Right lung (tissue), 5 donors: Measurements from ENCODE around the gene GALNT18. TPM values are rescaled to one million over a fixed set of nuclear protein-coding genes. Genes with fewer than 3 reads are reported as not detected.

Experiments used
- DNase-seq, 2 donors: peaks; one replicate each; pipeline ENCODE4 v3.0.0-alpha.2; 2013
- polyA plus RNA-seq, 5 donors: library from polyadenylated mRNA; unstranded; fragments of 120-200 nt; gene quantifications; one replicate each; pipeline versions ENCODE4 v1.2.1 to v1.2.3, GENCODE V29; 2013; ENCODE audit warnings: inconsistent platforms in 1 of 5, low replicate concordance in 1 of 5; ENCODE audit not compliant: insufficient read length in 5 of 5, insufficient read depth in 1 of 5

GALNT18 gene
- polyA plus RNA-seq, 5 donors = 18.0 to 26.8 (median 20.7) TPM

DNA sequence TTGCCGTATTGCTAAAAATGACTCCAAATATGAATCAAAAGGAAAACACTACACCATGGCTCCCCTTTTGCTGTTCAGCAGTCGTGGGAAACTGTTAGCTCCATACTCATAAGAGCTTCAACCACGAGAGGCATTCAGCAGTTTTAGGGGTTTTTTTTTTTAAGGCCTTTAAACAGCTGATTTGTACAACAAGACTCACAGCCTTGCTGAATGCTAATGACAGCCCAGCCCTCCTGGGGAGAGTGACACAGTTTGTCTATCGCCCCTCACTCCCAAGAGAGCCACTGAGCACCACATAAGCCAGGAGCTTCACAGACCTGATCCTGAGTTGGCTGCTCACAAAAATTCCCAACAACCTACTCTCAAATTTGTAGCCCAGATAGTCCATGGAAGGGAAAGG lies 32.4 kb downstream of the GALNT18 start:
- no peak for DNase-seq

GRCh38 chr11:11588891-11589290 lies 32.9 kb downstream of the GALNT18 start:
- DNase-seq = no peak

DNA sequence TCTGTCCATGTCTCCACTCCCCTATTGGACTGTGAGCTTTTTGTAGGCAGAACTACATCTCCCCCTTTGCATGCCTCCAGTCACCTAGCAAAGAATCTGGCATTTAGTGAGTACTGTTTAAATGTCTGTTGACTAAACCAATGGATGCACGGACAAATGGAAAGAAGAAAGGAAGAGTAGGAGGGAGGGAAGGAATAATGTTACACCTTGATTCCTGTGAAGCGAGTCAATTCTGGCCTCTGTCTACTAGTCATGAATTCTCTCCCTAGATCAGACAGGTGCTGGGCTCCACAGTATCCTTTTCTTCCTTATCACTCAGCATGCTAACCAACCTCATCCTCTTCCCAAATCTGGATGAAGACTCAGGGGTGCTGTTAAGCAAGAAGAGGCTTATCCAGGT lies 33.6 kb downstream of the GALNT18 start:
- no peak for DNase-seq

- DNase-seq = no peak
Observed at GRCh38 chr11:11587122-11587521, 34.7 kb downstream of the GALNT18 start.

DNA sequence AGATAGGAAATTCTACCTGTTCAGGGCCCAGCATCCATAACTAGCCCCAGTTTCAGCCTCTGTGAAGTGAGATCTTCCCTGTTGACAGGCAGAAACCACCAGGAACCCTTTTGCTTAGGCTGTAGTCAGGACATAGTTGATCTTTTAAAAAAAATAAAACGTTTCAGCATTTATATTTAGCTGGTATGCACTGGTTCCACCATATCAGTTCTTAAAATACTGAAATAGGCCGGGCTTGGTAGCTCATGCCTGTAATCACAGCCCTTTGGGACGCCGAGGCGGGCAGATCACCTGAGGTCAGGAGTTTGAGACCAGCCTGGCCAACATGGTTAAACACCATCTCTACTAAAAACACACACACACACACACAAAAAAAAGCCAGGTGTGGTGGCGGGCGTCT lies 35.3 kb downstream of the GALNT18 start:
- no peak for DNase-seq

DNA sequence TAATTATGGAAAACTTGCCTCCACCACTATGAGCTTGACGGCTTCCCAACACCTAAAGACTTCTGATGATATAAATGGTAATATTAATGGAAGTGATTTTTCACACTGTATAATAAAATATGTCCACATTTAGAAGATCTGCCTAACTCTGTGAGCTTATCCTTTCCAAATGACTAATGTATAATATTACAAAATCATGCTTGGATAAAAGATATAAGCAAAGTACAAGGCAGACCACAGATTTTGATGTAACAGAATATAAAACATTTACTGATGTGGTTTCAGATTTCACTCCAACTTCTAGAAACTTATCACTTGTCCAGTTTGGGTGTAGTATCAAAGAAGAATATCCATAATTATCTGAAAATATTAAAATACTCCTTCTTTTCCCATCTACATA lies 36.9 kb downstream of the GALNT18 start:
- no peak for DNase-seq

GRCh38 chr11:11584530-11584810 lies 37.3 kb downstream of the GALNT18 start:
- DNase-seq = no peak

- DNase-seq = no peak
Observed at GRCh38 chr11:11583801-11584529, 37.8 kb downstream of the GALNT18 start.

DNA sequence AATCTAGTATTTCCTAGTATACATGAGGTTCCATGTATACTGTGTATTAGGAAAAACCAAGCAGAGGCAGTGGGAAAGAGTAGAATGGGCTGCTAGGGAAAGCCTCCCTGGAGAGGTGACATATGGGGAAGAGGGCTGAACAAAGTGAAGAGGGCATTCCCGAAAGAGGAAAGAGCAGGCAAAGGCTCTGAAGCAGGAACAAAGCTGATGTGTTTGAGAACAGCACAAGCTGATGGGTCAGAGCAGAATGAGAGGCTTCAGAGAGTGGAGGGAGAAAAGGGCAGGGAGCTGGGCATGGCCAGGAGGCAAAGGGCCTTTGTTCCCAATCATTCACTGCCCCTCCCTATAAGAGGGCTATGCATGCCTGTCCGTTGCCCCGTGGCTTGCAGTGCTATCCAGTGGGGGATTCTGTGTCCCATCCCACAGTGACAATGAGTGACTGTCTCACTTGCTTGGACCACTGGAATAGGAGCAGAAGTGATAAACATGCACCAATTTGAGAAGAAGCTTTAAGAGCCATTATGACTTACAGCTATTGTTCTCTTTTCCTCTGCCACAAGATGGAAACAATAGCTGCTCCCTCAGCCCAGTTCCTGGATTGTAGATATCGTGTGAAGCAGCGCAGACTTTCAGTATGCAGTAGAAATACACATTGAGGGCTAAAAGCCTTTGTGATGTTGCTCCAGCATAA lies 39.6 kb downstream of the GALNT18 start:
- DNase-seq = no peak

- no peak for DNase-seq
Observed at GRCh38 chr11:11581481-11581880, 40.3 kb downstream of the GALNT18 start.

DNA sequence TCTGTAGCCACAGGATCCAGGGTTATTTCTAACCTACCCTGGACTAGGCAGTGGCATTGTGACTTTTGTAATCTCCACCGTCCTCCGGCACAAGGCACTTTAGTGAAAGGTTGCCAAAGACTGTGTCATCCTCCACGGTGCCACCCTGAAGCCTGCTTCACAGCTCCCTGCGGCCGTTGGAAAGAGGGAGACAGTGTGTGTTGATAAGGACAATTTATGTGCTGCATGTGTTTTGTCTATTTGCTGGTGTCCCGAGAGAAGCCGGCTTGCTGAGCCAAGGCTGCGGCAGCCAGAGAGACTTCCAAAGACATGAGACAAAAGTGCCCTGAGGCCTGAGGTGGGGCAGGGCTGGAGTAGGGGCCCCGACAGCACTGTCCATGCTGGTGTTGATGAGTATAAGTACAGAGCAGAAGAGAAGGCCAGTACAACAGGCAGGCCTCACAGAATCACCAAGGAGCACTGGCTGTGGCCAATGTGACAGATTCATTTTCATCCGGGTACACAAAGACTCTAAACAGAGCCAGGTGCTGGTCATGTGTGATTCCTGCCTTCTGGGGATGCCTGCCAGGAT lies 40.9 kb downstream of the GALNT18 start:
- no peak for DNase-seq

GRCh38 chr11:11580012-11580411 lies 41.8 kb downstream of the GALNT18 start:
- DNase-seq = no peak

GRCh38 chr11:11579012-11579988 lies 42.5 kb downstream of the GALNT18 start:
- DNase-seq = no peak

- no peak for DNase-seq
Observed at GRCh38 chr11:11577932-11578911, 43.6 kb downstream of the GALNT18 start.

GRCh38 chr11:11577251-11577855 lies 44.5 kb downstream of the GALNT18 start:
- no peak for DNase-seq

GRCh38 chr11:11574373-11575287 lies 47.2 kb downstream of the GALNT18 start:
- DNase-seq = no peak

DNA sequence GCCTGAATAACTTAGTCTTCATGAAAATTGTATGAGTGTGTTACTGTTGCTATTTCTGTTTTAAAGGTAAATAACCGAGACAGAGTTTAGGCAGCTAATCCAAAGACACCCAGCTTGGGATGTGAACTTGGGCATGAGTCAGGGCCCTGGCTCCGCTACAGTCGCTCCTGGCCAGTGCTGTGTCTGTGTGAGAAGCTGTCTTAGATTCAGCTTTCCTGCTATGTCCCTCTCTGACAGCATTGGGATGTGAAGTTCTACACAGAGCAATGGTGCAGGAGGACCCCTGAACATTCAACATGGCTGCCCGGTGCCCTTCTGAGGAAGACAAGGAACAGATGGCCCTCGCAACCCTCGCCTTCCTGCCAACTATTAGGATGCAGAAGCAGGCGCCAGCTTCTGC lies 49.4 kb downstream of the GALNT18 start:
- DNase-seq = no peak

- DNase-seq = no peak
Observed at GRCh38 chr11:11571893-11572292, 49.9 kb downstream of the GALNT18 start.

- no peak for DNase-seq
Observed at GRCh38 chr11:11570823-11571222, 51.0 kb downstream of the GALNT18 start.
